Measurements from ENCODE around the gene RELT.
A peak's percentile ranks its signal among the peaks of the same experiment; 100 is the strongest.

RELT gene

DNA sequence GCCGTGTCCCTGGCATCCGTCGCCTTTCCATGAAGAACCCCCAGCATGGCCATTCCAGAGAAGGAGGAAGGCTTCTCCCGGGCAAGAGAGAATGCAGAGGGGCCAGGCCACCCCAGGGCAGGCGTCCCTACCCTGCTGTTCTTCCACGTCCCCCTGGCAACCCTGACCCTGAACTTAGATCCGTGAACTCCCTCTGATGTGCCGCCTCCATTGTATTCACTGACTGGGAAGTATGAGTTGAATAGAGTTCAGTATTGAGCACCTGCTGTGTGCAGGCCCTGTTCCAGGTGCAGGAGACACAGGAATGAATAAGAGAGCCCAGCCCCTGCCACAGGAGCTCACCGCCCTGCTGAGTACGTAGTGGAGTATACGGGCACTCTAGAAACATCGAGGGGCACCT lies 29.1 kb upstream of the RELT start:
- no peak for DNase-seq (ENCODE audit: low read depth)

DNA sequence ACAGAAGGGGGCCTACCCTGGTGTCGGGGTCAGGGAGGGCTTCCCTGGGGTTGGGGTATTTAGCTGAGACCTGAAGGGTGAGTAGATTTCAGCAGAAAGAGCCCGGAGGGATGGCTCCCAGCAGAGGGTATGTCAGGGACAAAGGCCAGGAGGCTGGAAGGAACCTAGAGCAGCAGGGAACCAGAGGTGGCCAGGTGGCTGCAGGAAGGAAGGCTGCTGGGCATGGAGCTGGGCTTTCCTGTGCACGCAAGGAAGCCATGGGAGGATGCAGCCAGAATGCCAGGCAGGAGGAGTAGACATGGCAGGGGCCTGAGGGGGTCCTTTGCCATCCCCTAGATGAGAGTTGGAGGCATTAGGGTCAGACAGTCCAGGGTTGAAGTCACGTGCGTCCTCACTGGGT lies 27.4 kb upstream of the RELT start:
- DNase-seq (ENCODE audit: low read depth) = no peak

DNA sequence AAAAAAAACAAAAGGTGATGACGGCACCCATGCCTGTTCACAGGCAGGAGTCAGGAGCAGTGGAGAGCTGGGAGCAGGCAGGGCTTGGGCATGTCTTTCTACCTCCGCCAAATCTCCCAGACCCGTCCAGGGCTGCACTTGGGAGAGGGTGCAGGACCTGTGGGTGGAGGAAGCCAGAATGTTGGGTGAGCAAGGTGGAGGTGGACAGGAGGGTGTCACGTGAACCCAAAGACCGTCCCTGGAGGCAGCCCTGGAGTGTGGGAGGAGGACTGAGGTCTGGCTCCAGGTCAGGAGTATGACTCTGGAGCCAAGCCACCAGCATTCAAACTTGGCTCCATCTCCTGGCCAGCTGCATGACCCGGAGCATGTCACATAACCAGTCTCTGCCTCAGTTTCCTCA lies 26.6 kb upstream of the RELT start:
- DNase-seq (ENCODE audit: low read depth) = no peak

DNA sequence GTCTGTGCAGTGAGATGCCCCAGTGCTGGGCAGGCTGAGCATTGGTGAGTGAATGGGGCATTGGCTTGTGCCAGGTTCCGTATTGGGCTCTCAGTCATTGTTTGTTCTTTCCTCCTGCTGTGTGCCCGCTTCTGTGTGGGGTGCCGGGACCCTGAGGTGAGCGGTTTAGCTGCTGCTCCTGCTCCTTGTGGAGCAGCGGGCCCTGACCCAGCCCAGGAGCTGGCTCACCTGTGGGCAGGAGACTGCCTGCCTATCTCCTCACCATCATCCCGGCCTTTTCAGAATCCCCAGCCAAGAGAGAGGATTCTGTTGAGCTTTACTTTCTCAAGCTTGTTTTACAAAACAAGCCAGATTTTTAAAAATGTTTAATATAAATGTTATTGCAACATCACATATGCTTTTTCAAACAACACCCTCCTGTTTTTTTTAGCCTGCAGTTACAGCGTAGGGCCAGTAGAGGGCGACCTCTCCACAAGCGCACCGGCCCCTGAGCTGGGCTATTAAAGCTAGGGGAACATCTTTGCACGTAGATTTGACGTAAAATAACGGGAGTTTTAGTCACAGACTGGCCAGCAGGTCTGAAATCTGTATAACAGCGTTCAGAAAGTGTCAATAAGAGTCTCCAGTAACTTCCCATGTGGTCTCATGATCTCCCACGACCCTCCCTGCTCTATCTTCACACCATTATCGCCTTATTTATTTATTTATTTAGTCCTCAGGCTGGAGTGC lies 25.1 kb upstream of the RELT start:
- peak; percentile 71 for DNase-seq (ENCODE audit: low read depth)

DNA sequence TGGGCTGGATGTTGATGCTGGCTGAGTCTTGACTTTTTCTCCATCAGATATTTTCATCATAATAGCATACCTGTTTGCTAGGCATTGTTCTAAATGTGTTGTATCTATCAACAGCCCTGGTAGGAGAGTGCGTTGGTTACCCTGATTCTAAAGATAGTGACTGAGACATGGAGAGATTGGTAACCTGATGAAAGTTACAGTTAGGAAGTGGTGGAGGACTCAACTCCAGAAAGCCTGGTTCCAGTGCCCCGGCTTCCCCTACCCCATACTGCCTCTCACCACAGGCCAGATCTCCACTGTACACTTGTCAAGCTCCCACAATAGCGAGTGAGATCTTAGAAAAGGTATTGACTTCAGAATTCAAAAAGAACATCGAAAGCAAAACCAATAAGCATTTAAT lies 22.8 kb upstream of the RELT start:
- no peak for DNase-seq (ENCODE audit: low read depth)

DNA sequence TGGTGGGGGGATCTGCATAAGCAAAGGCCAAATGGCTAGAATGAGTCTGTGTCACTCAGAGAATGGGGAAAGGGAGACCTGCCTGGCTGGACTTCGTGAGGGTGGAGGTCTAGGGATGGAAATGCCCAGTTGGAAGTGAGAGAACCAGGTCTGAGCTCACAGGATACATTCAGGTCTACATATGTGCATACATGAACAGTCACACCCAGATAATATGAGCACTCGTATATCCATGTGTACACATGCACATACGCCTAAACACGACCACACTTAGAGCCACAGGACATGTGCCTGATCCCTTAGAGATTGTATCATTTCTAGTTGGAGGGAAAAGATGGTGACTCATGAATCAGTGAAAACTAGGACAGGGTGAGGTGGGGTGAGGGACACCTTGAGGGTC lies 21.1 kb upstream of the RELT start:
- no peak for DNase-seq (ENCODE audit: low read depth)

DNA sequence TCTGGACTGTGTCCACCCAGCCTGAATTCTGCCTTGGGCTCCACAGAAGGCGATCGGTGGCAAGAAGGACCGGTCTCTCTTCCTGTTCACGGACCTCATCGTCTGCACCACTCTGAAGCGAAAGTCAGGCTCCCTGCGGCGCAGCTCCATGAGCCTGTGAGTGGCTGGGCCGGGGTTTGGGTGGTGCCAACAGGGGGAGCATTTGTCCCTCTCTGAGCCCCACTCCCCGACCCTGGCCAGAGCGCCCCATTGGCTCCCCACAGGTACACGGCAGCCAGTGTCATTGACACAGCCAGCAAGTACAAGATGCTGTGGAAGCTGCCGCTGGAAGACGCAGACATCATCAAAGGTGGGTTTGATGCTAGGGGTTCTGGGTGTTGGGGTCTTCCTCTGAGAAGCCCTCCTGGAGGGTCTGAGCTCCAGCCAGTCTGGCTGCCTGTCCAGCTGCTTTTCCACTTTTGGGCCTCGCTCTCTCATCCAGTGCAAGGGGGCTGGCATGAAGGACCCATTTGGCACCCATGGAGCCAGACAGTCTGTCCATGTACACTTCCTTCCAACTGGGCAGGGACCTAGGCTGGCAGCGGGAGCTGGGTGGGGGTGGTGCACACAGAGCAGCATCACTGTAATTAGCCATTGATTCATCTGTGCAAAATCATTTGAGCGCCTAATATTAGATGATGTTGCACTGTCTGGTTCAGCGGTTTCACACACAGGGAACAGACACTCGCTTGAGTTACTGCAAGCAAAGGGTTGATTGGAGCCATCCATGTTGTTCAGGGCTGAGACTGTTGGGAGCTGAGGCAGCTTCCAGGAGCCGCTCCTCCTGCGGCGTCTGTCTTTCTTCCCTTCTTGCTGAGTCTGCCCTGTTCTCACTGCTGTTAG lies 19.0 kb upstream of the RELT start:
- no peak for DNase-seq (ENCODE audit: low read depth)

DNA sequence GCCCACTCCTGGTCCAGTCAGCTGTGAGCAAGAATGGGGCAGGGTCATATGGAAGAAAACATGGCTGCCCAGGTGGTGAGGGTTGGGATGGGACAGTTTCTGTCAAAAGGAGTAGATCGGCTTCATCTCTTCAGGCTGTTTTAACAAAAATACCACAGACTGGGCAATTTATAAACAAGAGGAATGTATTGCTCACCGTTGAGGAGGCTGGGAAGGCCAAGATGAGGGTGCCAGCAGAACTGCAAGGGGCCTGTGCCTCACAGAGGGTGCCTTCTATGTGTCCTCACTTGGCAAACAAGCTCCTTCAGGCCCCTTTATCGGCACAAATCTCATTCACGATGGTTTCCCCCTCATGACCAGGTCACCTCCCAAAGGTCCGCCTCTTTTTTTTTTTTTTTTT lies 18.1 kb upstream of the RELT start:
- no peak for DNase-seq (ENCODE audit: low read depth)

DNA sequence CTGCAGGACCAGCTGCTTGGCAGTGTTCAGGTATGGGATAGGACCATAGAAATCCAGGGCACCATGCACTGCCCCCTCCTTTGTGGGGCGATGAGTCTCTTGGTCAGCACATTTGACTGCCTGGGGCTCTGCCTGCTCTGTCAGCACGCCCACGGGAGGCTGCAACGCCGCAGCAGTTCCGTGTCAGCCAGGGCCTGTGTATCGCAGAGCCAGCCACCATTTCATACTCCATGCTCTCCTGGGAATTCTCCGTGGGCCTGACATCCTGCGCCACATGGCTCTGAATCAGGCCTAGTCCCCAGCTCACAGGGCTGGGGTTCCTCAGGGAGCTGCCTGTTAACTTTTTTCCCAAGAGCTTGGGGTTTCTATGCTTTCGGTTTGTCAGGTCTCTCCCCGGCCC lies 16.9 kb upstream of the RELT start:
- DNase-seq (ENCODE audit: low read depth) = no peak

DNA sequence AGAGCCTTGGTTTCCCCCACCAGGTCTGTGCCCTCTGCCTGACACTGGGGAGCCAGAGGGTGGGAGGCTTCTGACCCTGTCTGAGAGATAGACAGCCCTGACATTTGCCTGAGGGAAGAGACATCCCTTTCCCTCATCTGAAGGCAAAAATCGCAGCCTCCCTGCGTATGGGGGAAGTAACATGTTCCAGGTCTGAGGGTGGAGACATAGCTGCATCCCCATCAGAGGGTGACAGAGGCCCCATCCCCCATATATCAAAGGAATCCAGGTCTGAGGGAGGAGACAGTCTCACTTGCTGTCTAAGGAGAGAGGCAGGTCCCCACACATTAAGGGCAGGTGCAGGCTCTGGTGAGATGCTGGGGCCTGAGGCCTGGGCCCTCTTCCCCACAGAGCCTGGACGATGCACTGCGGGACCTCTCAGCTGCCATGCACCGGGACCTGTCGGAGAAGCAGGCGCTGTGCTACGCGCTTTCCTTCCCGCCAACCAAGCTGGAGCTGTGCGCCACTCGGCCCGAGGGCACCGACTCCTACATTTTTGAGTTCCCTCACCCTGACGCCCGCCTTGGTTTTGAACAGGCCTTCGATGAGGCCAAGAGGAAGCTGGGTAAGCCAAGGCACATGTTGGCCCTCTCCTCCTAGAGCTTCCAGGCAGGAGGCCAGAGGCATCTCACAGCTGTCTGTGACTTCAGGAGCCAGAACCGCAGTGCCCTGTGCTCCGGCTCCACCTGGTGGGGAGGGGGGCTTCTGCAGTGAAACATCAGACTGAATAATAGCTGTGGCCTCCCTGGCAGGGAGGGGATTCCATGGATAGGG lies 16.1 kb upstream of the RELT start:
- DNase-seq (ENCODE audit: low read depth) = peak; percentile 41

DNA sequence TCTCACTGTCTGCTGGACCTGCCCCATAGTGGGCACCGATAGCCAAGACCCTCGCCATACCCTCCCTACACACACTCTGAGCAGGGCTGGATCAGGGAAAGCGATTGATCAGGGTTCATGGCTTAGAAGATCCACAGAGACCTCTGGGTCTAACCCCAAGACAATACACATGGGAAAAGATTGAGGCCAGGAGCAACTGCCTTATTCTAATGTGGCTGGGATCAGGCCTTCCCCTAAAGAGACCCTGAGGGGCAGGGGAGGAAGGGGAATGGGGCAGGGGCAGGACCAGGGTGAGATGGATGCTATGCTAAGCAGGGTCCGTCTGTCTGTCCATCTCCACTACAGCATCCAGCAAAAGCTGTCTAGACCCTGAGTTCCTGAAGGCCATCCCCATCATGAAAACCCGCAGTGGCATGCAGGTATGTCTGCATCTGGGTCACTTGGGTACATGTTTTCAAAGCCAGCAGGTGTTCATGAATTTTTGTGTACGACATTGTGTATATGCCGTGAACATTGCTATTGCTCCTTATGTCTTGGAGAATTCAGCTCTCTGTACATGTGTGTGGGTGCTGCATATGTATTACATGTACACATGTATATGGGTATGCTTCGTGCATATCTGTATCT lies 15.3 kb upstream of the RELT start:
- DNase-seq (ENCODE audit: low read depth) = no peak

DNA sequence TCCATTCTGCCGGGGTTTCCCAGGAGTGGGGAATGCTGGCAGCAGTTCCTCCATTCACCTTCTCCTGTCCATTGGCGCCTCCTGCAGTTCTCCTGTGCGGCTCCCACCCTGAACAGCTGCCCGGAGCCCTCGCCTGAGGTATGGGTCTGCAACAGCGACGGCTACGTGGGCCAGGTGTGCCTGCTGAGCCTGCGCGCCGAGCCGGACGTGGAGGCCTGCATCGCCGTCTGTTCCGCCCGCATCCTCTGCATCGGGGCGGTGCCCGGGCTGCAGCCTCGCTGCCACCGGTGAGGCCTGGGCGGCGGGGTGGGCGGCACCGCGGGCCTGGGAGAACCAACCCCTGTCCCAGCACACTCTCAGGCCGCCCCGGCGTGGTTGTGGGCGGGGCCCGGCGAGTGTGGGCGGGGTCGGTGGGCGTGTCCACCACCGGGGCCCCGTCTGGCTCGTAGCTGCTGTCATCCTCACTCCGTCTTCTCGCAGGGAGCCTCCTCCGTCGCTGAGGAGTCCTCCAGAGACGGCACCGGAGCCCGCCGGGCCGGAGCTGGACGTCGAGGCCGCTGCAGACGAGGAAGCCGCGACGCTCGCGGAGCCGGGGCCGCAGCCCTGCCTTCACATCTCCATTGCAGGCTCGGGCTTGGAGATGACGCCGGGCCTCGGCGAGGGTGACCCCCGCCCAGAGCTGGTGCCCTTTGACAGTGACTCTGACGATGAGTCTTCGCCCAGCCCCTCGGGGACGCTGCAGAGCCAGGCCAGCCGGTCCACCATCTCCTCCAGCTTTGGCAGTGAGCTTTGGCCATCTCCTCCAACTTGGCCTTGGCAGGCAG lies 14.0 kb upstream of the RELT start:
- DNase-seq (ENCODE audit: low read depth) = no peak

DNA sequence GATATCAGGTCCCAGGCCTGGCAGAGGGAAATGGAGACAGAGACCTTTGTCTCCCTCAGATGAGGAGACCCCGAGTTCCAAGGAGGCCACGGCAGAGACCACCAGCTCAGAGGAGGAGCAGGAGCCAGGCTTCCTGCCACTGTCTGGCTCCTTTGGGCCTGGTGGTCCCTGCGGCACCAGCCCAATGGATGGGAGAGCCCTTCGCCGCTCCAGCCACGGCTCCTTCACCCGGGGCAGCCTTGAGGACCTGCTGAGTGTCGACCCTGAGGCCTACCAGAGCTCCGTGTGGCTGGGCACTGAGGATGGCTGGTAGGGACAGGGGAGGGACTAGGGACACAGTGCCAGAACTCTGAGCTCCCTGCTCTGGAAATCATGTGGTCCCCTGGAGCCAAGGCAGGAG lies 13.1 kb upstream of the RELT start:
- no peak for DNase-seq (ENCODE audit: low read depth)

DNA sequence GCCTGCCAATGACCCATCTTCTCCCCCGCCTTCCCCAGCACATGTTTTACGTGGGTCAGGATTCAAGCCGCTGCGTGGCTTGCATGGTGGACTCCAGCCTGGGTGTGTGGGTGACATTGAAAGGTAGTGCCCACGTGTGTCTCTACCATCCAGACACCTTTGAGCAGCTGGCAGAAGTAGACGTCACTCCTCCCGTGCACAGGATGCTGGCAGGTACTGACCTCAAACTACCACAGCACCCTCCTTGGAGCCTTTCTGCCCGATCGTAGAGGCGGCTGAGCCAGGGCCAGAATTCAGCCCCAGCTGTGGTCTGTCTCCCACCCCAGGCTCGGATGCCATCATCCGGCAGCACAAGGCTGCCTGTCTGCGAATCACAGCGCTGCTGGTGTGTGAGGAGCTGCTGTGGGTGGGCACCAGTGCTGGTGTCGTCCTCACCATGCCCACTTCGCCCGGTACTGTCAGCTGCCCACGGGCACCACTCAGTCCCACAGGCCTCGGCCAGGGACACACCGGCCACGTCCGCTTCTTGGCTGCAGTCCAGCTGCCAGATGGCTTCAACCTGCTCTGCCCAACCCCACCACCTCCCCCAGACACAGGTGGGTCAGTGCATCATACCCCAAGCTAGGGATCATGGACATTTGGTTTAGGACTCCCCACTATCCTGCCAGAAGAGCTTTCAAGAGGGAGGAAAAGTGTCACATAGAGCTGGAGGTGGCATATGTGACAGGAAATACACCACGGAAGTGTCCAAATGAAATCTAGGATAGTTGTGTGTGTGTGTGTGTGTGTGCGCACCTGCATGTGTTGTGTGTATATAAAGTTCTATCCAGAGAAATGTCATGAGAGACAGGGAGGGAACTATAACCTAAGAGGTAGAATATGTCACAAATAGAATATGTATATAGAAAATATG lies 10.6 kb upstream of the RELT start:
- DNase-seq (ENCODE audit: low read depth) = no peak

DNA sequence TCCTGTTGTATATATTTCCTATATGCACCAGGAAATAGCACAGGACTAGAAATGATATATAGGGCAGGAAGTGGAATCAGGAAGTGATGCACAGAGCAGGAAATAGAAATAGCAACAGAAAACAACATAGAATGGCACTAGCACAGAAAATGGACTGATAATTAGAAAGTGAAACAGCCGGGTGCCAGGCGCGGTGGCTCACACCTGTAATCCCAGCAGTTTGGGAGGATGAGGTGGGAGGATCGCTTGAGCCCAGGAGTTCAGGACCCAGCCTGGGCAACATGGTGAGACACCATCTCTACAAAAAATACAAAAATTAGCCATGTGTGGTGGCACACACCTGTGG lies 10.0 kb upstream of the RELT start:
- DNase-seq (ENCODE audit: low read depth) = no peak

DNA sequence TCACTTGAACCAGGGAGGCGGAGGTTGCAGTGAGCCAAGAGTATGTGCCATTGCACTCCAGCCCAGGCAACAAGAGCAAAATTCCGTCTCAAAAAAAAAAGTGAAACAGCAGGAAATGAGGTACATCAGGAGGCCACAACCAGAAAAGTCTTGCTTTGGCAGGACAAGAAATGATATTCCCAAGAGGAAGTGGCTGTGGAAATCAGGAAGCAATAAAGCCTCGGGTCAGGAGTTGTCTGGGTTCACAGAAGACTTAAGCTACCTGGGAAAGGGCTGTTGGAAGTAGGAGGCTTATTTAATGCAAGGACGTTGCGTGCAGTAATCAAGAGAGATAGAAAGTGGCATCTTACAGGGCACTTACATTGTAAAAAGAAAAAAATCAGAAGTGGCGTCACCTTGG lies 9.2 kb upstream of the RELT start:
- no peak for DNase-seq (ENCODE audit: low read depth)

DNA sequence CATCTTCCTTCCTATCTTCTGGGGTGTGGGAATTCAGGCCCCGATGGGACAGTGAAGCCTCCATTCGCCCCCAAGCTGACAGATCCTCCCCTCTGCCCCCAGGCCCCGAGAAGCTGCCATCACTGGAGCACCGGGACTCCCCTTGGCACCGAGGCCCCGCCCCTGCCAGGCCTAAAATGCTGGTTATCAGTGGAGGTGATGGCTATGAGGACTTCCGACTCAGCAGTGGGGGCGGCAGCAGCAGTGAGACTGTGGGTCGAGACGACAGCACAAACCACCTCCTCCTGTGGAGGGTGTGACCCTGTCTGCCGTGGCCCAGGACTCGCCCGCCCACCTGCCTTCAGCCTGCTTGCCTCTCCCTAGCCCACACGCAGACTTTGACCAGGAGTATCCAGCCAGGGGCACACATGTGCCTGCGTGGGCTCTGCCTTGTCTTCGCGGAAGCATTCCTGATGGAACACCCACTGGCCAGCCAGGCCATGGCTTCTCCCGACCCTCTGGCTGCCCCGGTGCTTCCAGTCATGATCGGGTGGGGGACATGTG lies 8.6 kb upstream of the RELT start:
- DNase-seq (ENCODE audit: low read depth) = no peak

DNA sequence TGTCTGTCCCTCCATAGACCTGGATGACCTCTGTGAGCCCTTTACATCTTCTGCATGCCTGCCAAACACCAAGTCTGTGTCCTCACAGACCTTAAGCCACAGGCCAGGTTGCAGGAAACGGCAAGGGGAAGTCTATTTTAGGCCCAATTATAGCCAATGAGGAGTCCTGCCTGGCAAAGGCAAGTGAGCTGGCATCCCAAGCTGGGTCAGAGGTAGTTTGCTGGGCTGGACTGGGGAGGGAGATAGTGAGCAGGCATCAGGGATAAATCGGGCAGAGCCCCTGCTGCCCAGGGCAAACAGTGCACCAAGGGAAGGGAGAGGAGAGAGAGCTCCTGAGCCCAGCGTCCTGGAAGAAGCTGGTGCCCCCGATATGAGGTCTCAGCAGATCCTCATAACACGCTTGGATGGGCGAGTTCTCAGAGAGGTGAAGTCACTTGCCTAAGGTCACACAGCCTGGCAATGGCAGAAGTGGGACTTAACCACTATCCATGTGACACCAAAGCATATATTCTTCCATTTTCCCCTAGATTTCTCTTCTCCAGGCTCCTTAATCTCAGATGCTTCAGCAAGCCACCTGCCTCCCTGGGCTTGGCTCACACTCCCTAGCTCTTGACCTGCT lies 3.7 kb upstream of the RELT start:
- no peak for DNase-seq (ENCODE audit: low read depth)

DNA sequence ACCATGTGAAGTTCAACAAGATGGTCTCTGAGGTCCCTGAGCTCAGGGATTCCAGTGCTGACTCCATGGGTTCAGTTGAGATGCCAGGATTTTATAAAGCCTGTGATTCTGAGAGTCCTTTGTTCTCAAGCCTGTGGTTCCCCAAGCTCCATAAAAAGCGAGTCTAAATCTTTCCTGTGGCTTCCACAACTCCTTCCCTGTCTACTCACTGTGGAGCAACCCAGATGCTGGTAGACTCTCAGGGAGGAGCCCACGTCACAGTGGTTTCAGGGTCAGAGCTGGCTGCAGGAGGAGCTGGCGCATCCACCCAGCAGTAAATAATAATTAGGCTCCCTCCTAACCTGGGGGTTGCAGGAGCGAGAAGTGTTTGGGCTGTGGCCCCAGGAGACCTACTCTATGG lies 2.0 kb upstream of the RELT start:
- DNase-seq (ENCODE audit: low read depth) = no peak

DNA sequence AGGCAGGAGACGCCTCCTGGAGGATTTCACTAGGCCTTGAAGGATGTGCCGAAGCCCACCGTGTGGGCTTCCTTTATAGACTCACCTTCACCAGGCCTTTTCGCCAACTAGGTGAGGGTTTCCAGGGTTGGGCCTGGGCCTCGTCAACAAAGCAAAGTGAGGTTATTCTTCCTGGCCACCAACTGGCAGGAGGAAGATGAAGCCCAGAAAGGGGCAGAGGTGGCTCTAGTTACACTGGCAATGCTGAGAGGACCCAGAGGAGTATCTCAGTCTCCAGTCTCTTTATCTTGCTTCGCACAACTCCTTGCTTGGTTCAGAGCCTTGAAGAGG lies 404 bp upstream of the RELT start:
- DNase-seq (ENCODE audit: low read depth) = no peak

Measured in fibroblast of the conjunctiva (primary cell).